Islet precursor cell (in vitro differentiated cells): ENCODE data around the gene ZNF638.
"Not testable (repeated sequence)": the region's sequence is repeated elsewhere in the genome, so short reads cannot be mapped to it uniquely, and the experiment has no call there.

Experiments used
- DNase-seq: peaks from one replicate; pipeline ENCODE4 v3.0.0-alpha.2; 2018

ZNF638 gene

GRCh38 chr2:71417300-71418202 is 86.0 kb downstream of the ZNF638 start:
- no peak for DNase-seq

- no peak for DNase-seq
Observed at GRCh38 chr2:71419145-71419544, 87.6 kb downstream of the ZNF638 start.

GRCh38 chr2:71419976-71420375 is 88.4 kb downstream of the ZNF638 start:
- no peak for DNase-seq

- no peak for DNase-seq
Observed at GRCh38 chr2:71422786-71423185, 91.2 kb downstream of the ZNF638 start.

GRCh38 chr2:71423817-71424420 is 92.3 kb downstream of the ZNF638 start:
- no peak for DNase-seq

GRCh38 chr2:71426721-71427120 is 95.1 kb downstream of the ZNF638 start:
- DNase-seq, result no peak

- no peak for DNase-seq
Observed at GRCh38 chr2:71428472-71429383, 97.1 kb downstream of the ZNF638 start.

- not testable (repeated sequence) for DNase-seq
Observed at GRCh38 chr2:71445142-71445541, 113.6 kb downstream of the ZNF638 start.

- no peak for DNase-seq
Observed at GRCh38 chr2:71446505-71446904, 114.9 kb downstream of the ZNF638 start.

GRCh38 chr2:71449343-71449742 is 117.8 kb downstream of the ZNF638 start:
- DNase-seq, result no peak

- DNase-seq, result no peak
Observed at GRCh38 chr2:71451705-71452104, 120.1 kb downstream of the ZNF638 start.

- peak; percentile 94 for DNase-seq
Observed at GRCh38 chr2:71452565-71452964, 121.0 kb downstream of the ZNF638 start.

GRCh38 chr2:71453404-71454220 is 122.0 kb downstream of the ZNF638 start, which contains the start of gene DYSF:
Gene DYSF, plus strand, starts transcription at chr2:71453561.
- peak; percentile 90 for DNase-seq

- DNase-seq, result peak; percentile 69
Observed at GRCh38 chr2:71454221-71455010, 122.8 kb downstream of the ZNF638 start.

- peak; percentile 66 for DNase-seq
Observed at GRCh38 chr2:71455011-71455740, 123.6 kb downstream of the ZNF638 start.

GRCh38 chr2:71455741-71456569 is 124.4 kb downstream of the ZNF638 start:
- peak; percentile 91 for DNase-seq

GRCh38 chr2:71456617-71457016 is 125.0 kb downstream of the ZNF638 start:
- peak; percentile 63 for DNase-seq

GRCh38 chr2:71457123-71457915 is 125.7 kb downstream of the ZNF638 start:
- DNase-seq, result no peak

GRCh38 chr2:71457923-71458322 is 126.3 kb downstream of the ZNF638 start:
- DNase-seq, result no peak
